Neural crest cell (in vitro differentiated cells): ENCODE data around the gene RAD17. TPM values are rescaled to one million over a fixed set of nuclear protein-coding genes. Genes with fewer than 3 reads are reported as not detected.

Source experiments
- DNase-seq: peaks from one replicate; pipeline ENCODE4 v3.0.0; 2021; ENCODE audit warnings: low read depth, mixed read lengths, low spot score
- H3K27ac Mint-ChIP-seq: one replicate; pipeline ENCODE4 v1.8.0; 2021; ENCODE audit warnings: mild to moderate bottlenecking, mixed read lengths; ENCODE audit not compliant: unreplicated experiment
- H3K27me3 Mint-ChIP-seq: 2 replicates; pipeline ENCODE4 v1.8.0; 2021; ENCODE audit warnings: low read depth, mild to moderate bottlenecking, mixed read lengths
- H3K36me3 Mint-ChIP-seq: 2 replicates; pipeline ENCODE4 v1.8.0; 2021; ENCODE audit warnings: low read depth, mild to moderate bottlenecking, mixed read lengths
- H3K4me1 Mint-ChIP-seq: 2 replicates; pipeline ENCODE4 v1.8.0; 2021; ENCODE audit warnings: mixed read lengths
- H3K4me3 Mint-ChIP-seq: one replicate; pipeline ENCODE4 v1.8.0; 2021; ENCODE audit warnings: mild to moderate bottlenecking, mixed read lengths
- H3K9me3 Mint-ChIP-seq: 2 replicates; pipeline ENCODE4 v1.8.0; 2021; ENCODE audit warnings: mixed read lengths
- CTCF ChIP-seq: fragments of 200-600 bp; sonication (generic); conservative IDR thresholded peaks from 2 replicates; pipeline ENCODE4 v1.5.0; 2021; ENCODE audit warnings: antibody characterized with exemption, mild to moderate bottlenecking
- total RNA-seq: library from RNA; stranded (reverse); gene quantifications from 2 replicates; pipeline ENCODE4 v1.2.1, GENCODE V29; 2021

RAD17 gene
- total RNA-seq, 1 donor from 2014 or later: 30.1 TPM

GRCh38 chr5:69359699-69360098 lies 9.9 kb upstream of the RAD17 start:
- Mint-ChIP-seq H3K27ac (no peak overlapping the region), H3K27me3 (no peaks in the 10 kb centered on the region), H3K4me1 (no peaks in the 10 kb centered on the region), H3K4me3 (no peak overlapping the region), H3K36me3 (peaks cover 2% of the 10 kb centered on the region), H3K9me3 (no peaks in the 10 kb centered on the region)
- no peak for TF ChIP-seq CTCF
- DNase-seq: no peak

- H3K4me1 Mint-ChIP-seq: no peaks in the 10 kb centered on the region
- H3K27ac Mint-ChIP-seq: no peak overlapping the region
- H3K4me3 Mint-ChIP-seq: peak overlapping the region; percentile 31
- DNase-seq: no peak
- peaks cover 6% of the 10 kb centered on the region for H3K36me3 Mint-ChIP-seq
- no peaks in the 10 kb centered on the region for H3K9me3 Mint-ChIP-seq
- no peak for TF ChIP-seq CTCF
- no peaks in the 10 kb centered on the region for H3K27me3 Mint-ChIP-seq
Measured at GRCh38 chr5:69360442-69360841, 9.2 kb upstream of the RAD17 start.

GRCh38 chr5:69364414-69364813 lies 5.2 kb upstream of the RAD17 start:
- Mint-ChIP-seq H3K36me3 (peaks cover 4% of the 10 kb centered on the region), H3K9me3 (no peaks in the 10 kb centered on the region), H3K4me3 (no peak overlapping the region), H3K27me3 (no peaks in the 10 kb centered on the region), H3K4me1 (peaks cover 18% of the 10 kb centered on the region), H3K27ac (no peak overlapping the region)
- TF ChIP-seq CTCF: peak; percentile 66
- DNase-seq: no peak

GRCh38 chr5:69364850-69365249 lies 4.8 kb upstream of the RAD17 start:
- TF ChIP-seq CTCF: no peak
- Mint-ChIP-seq H3K27ac (no peak overlapping the region), H3K9me3 (no peaks in the 10 kb centered on the region), H3K4me1 (peaks cover 18% of the 10 kb centered on the region), H3K36me3 (peaks cover 4% of the 10 kb centered on the region), H3K27me3 (no peaks in the 10 kb centered on the region), H3K4me3 (peak overlapping the region; percentile 56)
- no peak for DNase-seq

GRCh38 chr5:69367697-69368279 lies 1.8 kb upstream of the RAD17 start:
- no peak for DNase-seq
- Mint-ChIP-seq H3K9me3 (no peaks in the 10 kb centered on the region), H3K4me3 (peak overlapping the region; percentile 99), H3K4me1 (peaks cover 36% of the 10 kb centered on the region), H3K27ac (no peak overlapping the region), H3K36me3 (peaks cover 4% of the 10 kb centered on the region), H3K27me3 (no peaks in the 10 kb centered on the region)
- no peak for TF ChIP-seq CTCF
